IMR-90 (cell line): Measurements from ENCODE around the gene CPNE4. TPM values are rescaled to one million over a fixed set of nuclear protein-coding genes. Genes with fewer than 3 reads are reported as not detected.

ENCODE experiments used
- ATAC-seq: fragments of 200-7000 bp; cut with Tn5 transposase; 2 replicates; pipeline ENCODE4 v1.9.1; 2020; ENCODE audit warnings: low read depth, mild to moderate bottlenecking, moderate library complexity
- BruUV-seq: library from RNA; stranded (reverse); fragments of 400-500 nt; replicated peaks from 2 replicates; lab custom pipeline; 2021; lab: Mats Ljungman, UMichigan
- CTCF ChIA-PET: fragments of 300-600 bp; formaldehyde crosslinking; extraction: SDS; loops from one replicate; lab custom pipeline; 2021; ENCODE audit warnings: antibody characterized with exemption; lab: Yijun Ruan, JAX
- POLR2A ChIA-PET: fragments of 300-600 bp; sonication (Branson Sonifier 250); formaldehyde crosslinking; loops from one replicate; lab custom pipeline; 2022; ENCODE audit warnings: antibody characterized with exemption; ENCODE audit not compliant: unreplicated experiment; lab: Charles Lee
- DNase-seq: peaks from one replicate; pipeline ENCODE4 v3.0.0; 2013
- H2AFZ ChIP-seq: replicated peaks from 2 replicates; pipeline ENCODE3; 2013; ENCODE audit warnings: low read length, mild to moderate bottlenecking; ENCODE audit not compliant: poor library complexity
- H2AK5ac ChIP-seq: 2 replicates; pipeline ENCODE4 v1.6.1; 2013; ENCODE audit warnings: low read depth, low read length, inconsistent platforms
- H2AK9ac ChIP-seq: replicated peaks from 2 replicates; pipeline ENCODE3; 2013; ENCODE audit warnings: mild to moderate bottlenecking, low read depth, low read length, moderate library complexity; ENCODE audit not compliant: poor library complexity
- H2BK120ac ChIP-seq: 2 replicates; pipeline ENCODE4 v1.6.1; 2013; ENCODE audit warnings: low read depth, low read length, inconsistent platforms
- H2BK15ac ChIP-seq: 3 replicates; pipeline ENCODE4 v1.6.1; 2013; ENCODE audit warnings: low read depth, low read length, inconsistent platforms
- H2BK20ac ChIP-seq: 2 replicates; pipeline ENCODE4 v1.6.1; 2013; ENCODE audit warnings: low read depth, mild to moderate bottlenecking, inconsistent platforms, low read length, moderate library complexity
- H2BK5ac ChIP-seq: 2 replicates; pipeline ENCODE4 v1.6.1; 2013; ENCODE audit warnings: mild to moderate bottlenecking, low read depth, low read length, inconsistent platforms; ENCODE audit not compliant: poor library complexity, severe bottlenecking
- H3K14ac ChIP-seq: replicated peaks from 2 replicates; pipeline ENCODE4 v1.6.1; 2013; ENCODE audit warnings: low read depth, low read length, inconsistent platforms
- H3K18ac ChIP-seq: 2 replicates; pipeline ENCODE4 v1.6.1; 2013; ENCODE audit warnings: low read depth, low read length, control low read depth
- H3K23ac ChIP-seq: 2 replicates; pipeline ENCODE4 v1.6.1; 2013; ENCODE audit warnings: low read depth, low read length, inconsistent platforms
- H3K27ac ChIP-seq: 2 replicates; pipeline ENCODE4 v1.5.1; 2013; ENCODE audit warnings: mild to moderate bottlenecking, control low read depth, low read length; ENCODE audit not compliant: insufficient read depth
- H3K27me3 ChIP-seq: 2 replicates; pipeline ENCODE4 v1.6.1; 2013; ENCODE audit warnings: low read length; ENCODE audit not compliant: control insufficient read depth, insufficient read depth
- H3K36me3 ChIP-seq: 2 replicates; pipeline ENCODE4 v1.6.1; 2013; ENCODE audit warnings: low read length, mixed read lengths; ENCODE audit not compliant: control insufficient read depth, insufficient read depth
- H3K4ac ChIP-seq: 2 replicates; pipeline ENCODE4 v1.6.1; 2013; ENCODE audit warnings: low read depth, low read length, inconsistent platforms
- H3K4me1 ChIP-seq: 2 replicates; pipeline ENCODE4 v1.6.1; 2013; ENCODE audit warnings: low read length, mixed read lengths; ENCODE audit not compliant: control insufficient read depth, insufficient read depth
- H3K4me2 ChIP-seq: 2 replicates; pipeline ENCODE4 v1.6.1; 2013; ENCODE audit warnings: low read depth, mild to moderate bottlenecking, control low read depth, low read length, moderate library complexity
- H3K4me3 ChIP-seq: 2 replicates; pipeline ENCODE4 v1.5.1; 2013; ENCODE audit warnings: low read depth, mild to moderate bottlenecking, control low read depth, low read length, moderate library complexity; ENCODE audit not compliant: insufficient read depth
- H3K56ac ChIP-seq: 2 replicates; pipeline ENCODE4 v1.6.1; 2013; ENCODE audit warnings: low read length, inconsistent platforms; ENCODE audit not compliant: insufficient read depth; ENCODE audit errors: extremely low read depth
- H3K79me1 ChIP-seq, 2 experiments: 2 replicates each; pipeline ENCODE4 v1.6.1; 2013; ENCODE audit warnings: low read length in 2 of 2, inconsistent platforms in 1 of 2, low read depth in 1 of 2
- H3K9ac ChIP-seq: 2 replicates; pipeline ENCODE4 v1.6.1; 2013; ENCODE audit warnings: low read depth, low read length, control low read depth
- H3K9me1 ChIP-seq: 2 replicates; pipeline ENCODE4 v1.6.1; 2013; ENCODE audit warnings: low read length, inconsistent platforms; ENCODE audit not compliant: insufficient read depth
- H3K9me3 ChIP-seq: 2 replicates; pipeline ENCODE4 v1.6.1; 2013; ENCODE audit warnings: low read length; ENCODE audit not compliant: control insufficient read depth, insufficient read depth
- H4K20me1 ChIP-seq: 2 replicates; pipeline ENCODE4 v1.6.1; 2013; ENCODE audit warnings: low read length, inconsistent platforms; ENCODE audit not compliant: insufficient read depth
- H4K5ac ChIP-seq: 2 replicates; pipeline ENCODE4 v1.6.1; 2013; ENCODE audit warnings: mild to moderate bottlenecking, low read depth, low read length, control low read depth
- H4K8ac ChIP-seq, 2 experiments: 2 replicates each; pipeline ENCODE4 v1.6.1; 2013; ENCODE audit warnings: low read depth in 2 of 2, low read length in 2 of 2, control low read depth in 1 of 2, inconsistent platforms in 1 of 2
- H4K91ac ChIP-seq: 2 replicates; pipeline ENCODE4 v1.6.1; 2013; ENCODE audit warnings: low read depth, low read length, inconsistent platforms; ENCODE audit not compliant: insufficient read depth
- BHLHE40 ChIP-seq: fragments of 150-350 bp; IDR thresholded peaks from 2 replicates; pipeline ENCODE4 v1.6.1; 2016; ENCODE audit warnings: mild to moderate bottlenecking, low read depth, low read length
- CEBPB ChIP-seq: IDR thresholded peaks from 2 replicates; pipeline ENCODE4 v1.6.1; 2012; ENCODE audit warnings: low read depth, low read length, improper control_type of control experiment
- CHD1 ChIP-seq: IDR thresholded peaks from 2 replicates; pipeline ENCODE4 v1.6.1; 2012; ENCODE audit warnings: low read depth, low read length, improper control_type of control experiment
- MAFK ChIP-seq: IDR thresholded peaks from 2 replicates; pipeline ENCODE4 v1.6.1; 2012; ENCODE audit warnings: low read depth, low read length, improper control_type of control experiment
- MXI1 ChIP-seq: IDR thresholded peaks from 2 replicates; pipeline ENCODE4 v1.6.1; 2012; ENCODE audit warnings: low read depth, mild to moderate bottlenecking, low read length, moderate library complexity, borderline replicate concordance
- NFE2L2 ChIP-seq: fragments of 150-350 bp; IDR thresholded peaks from 2 replicates; pipeline ENCODE4 v1.6.1; 2016; ENCODE audit warnings: low read depth, mild to moderate bottlenecking, low read length
- RAD21 ChIP-seq: IDR thresholded peaks from 2 replicates; pipeline ENCODE4 v1.6.1; 2012; ENCODE audit warnings: low read length, improper control_type of control experiment
- RCOR1 ChIP-seq: IDR thresholded peaks from 2 replicates; pipeline ENCODE4 v1.6.1; 2012; ENCODE audit warnings: mild to moderate bottlenecking, low read length, improper control_type of control experiment; ENCODE audit not compliant: insufficient replicate concordance
- SMC3 ChIP-seq: fragments of 150-350 bp; IDR thresholded peaks from 2 replicates; pipeline ENCODE4 v1.6.1; 2016; ENCODE audit warnings: low read depth, mild to moderate bottlenecking, antibody characterized with exemption, low read length, moderate library complexity
- WGBS, 2 experiments: methylation state at CpG; one replicate each; pipeline versions ENCODE4 v1.1.5 to v1.1.7; 2013; ENCODE audit warnings: missing lambda C conversion rate in 2 of 2; ENCODE audit not compliant: insufficient read length in 1 of 2; ENCODE audit errors: extremely low coverage in 2 of 2; 5-methylcytosine and 5-hydroxymethylcytosine counted together
- dilution Hi-C: fragments of 300-500 bp; cut with HindIII; formaldehyde crosslinking; loops from one replicate; pipeline ENCODE4 v1.14.3; 2018; ENCODE audit warnings: low sequenced_read_pairs; ENCODE audit not compliant: unreplicated experiment
- in situ Hi-C: fragments of 300-500 bp; cut with MboI; formaldehyde crosslinking; loops from 3 replicates; pipeline ENCODE4 v1.14.3; 2019; ENCODE audit warnings: low sequenced_read_pairs, inconsistent platforms, mixed read lengths
- intact Hi-C: fragments of 100-400 bp; cut with micrococcal nuclease; formaldehyde crosslinking; loops from 2 replicates; pipeline ENCODE4 v1.10.0; 2022
- polyA plus RNA-seq, 3 experiments: library from polyadenylated mRNA; depleted of rRNA; stranded (reverse); fragments of >200 nt; gene quantifications; 2 replicates each; pipeline ENCODE4 v1.2.3, GENCODE V29; 2012; ENCODE audit warnings: low replicate concordance in 1 of 3
- total RNA-seq: library from RNA; depleted of rRNA; stranded (reverse); fragments of >200 nt; gene quantifications from 2 replicates; pipeline ENCODE4 v1.2.3, GENCODE V29; 2012
- TF ChIP-seq, protein P1 (sequence below): conservative IDR thresholded peaks from 2 replicates; pipeline ENCODE4 v1.5.1; 2012; ENCODE audit warnings: mild to moderate bottlenecking, low read depth, low read length, improper control_type of control experiment
- TF ChIP-seq, protein P2 (sequence below): fragments of 150-350 bp; IDR thresholded peaks from 2 replicates; pipeline ENCODE4 v1.6.1; 2016; ENCODE audit warnings: low read depth, mild to moderate bottlenecking, low read length, moderate library complexity, borderline replicate concordance

CPNE4 gene
- total and polyA plus RNA-seq, 2 of the 4 experiments (the other 2 are of a cell fraction) = not detected

DNA sequence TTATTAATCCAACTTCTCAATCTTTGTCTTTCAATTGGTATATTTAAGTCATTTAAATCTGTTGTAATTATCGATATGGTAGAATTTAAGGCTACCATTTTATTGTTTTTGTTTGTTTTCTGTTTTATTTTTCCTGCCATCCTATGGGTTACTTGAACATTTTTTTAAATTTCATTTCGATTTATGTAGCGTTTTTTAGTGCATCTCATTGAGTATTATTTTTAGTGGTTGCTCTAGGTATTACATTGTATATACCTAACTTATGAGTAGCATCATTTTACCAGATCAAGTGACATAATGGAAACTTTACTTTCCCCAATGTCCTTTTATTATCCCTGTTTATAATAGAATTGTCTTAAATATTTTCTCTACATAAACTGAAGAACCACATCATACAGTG is 284.6 kb downstream of the CPNE4 start:
- Histone ChIP-seq H3K9me1 (no peaks in the 10 kb centered on the region), H3K23ac (no peak overlapping the region), H3K36me3 (no peaks in the 10 kb centered on the region), H3K27ac (no peak overlapping the region), H3K4ac (no peak overlapping the region), H2BK120ac (no peak overlapping the region), H2AK9ac (no peak overlapping the region), H4K20me1 (no peaks in the 10 kb centered on the region), H3K79me1 (no peaks in the 10 kb centered on the region), H2AK5ac (no peak overlapping the region), H3K9me3 (no peaks in the 10 kb centered on the region), H3K9ac (no peak overlapping the region), H4K5ac (no peak overlapping the region), H4K8ac (no peak overlapping the region), H3K4me1 (no peaks in the 10 kb centered on the region), H2BK20ac (no peak overlapping the region), H3K27me3 (no peaks in the 10 kb centered on the region), H3K56ac (no peak overlapping the region), H2BK5ac (no peak overlapping the region), H3K4me3 (no peak overlapping the region), H3K14ac (no peak overlapping the region), H2AFZ (no peak overlapping the region), H4K91ac (no peak overlapping the region), H3K18ac (no peak overlapping the region), H3K4me2 (no peak overlapping the region), H2BK15ac (no peak overlapping the region)
- intact Hi-C loops (no loop called here), dilution Hi-C loops (no loop called here), in situ Hi-C loops (no loop called here)
- POLR2A ChIA-PET = no interaction called here
- DNase-seq = no peak
- WGBS, 2 experiments = no CpG with 5 or more reads among the region's 3 CpGs
- CTCF ChIA-PET = no interaction called here
- TF ChIP-seq, protein P1, sequence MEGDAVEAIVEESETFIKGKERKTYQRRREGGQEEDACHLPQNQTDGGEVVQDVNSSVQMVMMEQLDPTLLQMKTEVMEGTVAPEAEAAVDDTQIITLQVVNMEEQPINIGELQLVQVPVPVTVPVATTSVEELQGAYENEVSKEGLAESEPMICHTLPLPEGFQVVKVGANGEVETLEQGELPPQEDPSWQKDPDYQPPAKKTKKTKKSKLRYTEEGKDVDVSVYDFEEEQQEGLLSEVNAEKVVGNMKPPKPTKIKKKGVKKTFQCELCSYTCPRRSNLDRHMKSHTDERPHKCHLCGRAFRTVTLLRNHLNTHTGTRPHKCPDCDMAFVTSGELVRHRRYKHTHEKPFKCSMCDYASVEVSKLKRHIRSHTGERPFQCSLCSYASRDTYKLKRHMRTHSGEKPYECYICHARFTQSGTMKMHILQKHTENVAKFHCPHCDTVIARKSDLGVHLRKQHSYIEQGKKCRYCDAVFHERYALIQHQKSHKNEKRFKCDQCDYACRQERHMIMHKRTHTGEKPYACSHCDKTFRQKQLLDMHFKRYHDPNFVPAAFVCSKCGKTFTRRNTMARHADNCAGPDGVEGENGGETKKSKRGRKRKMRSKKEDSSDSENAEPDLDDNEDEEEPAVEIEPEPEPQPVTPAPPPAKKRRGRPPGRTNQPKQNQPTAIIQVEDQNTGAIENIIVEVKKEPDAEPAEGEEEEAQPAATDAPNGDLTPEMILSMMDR = no peak
- TF ChIP-seq CHD1 = no peak
- no peak for TF ChIP-seq RCOR1
- TF ChIP-seq CEBPB = no peak
- no peak for TF ChIP-seq MXI1
- TF ChIP-seq MAFK = no peak
- no peak for TF ChIP-seq SMC3
- TF ChIP-seq NFE2L2 = no peak
- no peak for TF ChIP-seq BHLHE40
- no peak for TF ChIP-seq RAD21
- TF ChIP-seq, protein P2, sequence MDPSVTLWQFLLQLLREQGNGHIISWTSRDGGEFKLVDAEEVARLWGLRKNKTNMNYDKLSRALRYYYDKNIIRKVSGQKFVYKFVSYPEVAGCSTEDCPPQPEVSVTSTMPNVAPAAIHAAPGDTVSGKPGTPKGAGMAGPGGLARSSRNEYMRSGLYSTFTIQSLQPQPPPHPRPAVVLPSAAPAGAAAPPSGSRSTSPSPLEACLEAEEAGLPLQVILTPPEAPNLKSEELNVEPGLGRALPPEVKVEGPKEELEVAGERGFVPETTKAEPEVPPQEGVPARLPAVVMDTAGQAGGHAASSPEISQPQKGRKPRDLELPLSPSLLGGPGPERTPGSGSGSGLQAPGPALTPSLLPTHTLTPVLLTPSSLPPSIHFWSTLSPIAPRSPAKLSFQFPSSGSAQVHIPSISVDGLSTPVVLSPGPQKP = no peak
- ATAC-seq = no peak
- no TSS peak for BruUV-seq
